ENCODE data around the gene NOP14.

DNA sequence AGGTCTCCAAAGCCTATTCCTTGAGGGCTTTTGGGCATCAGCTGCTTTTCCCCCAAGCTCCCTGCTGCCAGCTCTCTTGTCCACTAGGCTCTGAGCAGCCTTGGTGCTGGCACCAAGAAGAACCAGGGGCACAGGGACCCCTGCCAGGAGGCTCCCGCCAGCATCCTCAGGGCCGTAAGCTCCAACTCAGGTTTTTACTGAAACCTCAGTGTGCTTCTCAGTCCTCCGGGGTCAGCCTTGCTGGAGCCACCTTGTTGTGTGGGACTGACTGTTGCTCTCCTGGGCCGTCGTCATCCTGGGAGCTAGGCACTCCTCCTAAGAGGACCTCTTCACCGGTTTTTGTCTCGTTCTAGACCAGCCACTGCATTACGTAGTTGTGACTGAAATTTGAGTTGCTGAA lies 38.9 kb downstream of the NOP14 start:
- TF ChIP-seq, protein P1, sequence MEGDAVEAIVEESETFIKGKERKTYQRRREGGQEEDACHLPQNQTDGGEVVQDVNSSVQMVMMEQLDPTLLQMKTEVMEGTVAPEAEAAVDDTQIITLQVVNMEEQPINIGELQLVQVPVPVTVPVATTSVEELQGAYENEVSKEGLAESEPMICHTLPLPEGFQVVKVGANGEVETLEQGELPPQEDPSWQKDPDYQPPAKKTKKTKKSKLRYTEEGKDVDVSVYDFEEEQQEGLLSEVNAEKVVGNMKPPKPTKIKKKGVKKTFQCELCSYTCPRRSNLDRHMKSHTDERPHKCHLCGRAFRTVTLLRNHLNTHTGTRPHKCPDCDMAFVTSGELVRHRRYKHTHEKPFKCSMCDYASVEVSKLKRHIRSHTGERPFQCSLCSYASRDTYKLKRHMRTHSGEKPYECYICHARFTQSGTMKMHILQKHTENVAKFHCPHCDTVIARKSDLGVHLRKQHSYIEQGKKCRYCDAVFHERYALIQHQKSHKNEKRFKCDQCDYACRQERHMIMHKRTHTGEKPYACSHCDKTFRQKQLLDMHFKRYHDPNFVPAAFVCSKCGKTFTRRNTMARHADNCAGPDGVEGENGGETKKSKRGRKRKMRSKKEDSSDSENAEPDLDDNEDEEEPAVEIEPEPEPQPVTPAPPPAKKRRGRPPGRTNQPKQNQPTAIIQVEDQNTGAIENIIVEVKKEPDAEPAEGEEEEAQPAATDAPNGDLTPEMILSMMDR (IDR thresholded peaks at IDR 0.05), result no peak
- no peak for TF ChIP-seq POLR2A (IDR thresholded peaks at IDR 0.05)

Measured in lower leg skin (tissue), 3 donors.